ENCODE data around the gene BATF3.

BATF3 gene

GRCh38 chr1:212702672-212703071 is 3.0 kb upstream of the BATF3 start:
- DNase-seq (ENCODE audit: low read depth), result no peak
- no peak overlapping the region for H3K4me3 ChIP-seq (ENCODE audit: low read length)
- TF ChIP-seq CTCF (conservative IDR thresholded peaks at IDR 0.05; ENCODE audit: low read length), result no peak

DNA sequence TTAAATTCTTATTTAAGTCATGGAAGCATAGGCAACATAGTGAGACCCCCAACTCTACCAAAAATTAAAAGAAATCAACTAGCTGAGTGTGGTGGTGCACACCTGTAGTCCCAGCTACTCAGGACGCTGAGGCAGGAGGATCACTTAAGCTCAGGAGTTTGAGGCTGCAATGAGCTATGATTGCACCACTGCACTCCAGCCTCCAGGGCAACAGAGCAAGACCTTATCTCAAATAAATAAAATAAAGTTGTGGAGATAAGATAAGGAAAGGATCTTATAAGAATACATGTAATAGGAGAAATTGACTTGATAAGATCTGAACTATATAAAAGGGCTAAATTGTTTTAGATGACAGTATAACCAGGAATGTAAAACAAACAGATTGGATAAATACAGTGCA is 2.3 kb upstream of the BATF3 start:
- H3K4me3 ChIP-seq (ENCODE audit: low read length), result no peak overlapping the region
- TF ChIP-seq CTCF (conservative IDR thresholded peaks at IDR 0.05; ENCODE audit: low read length), result no peak
- DNase-seq (ENCODE audit: low read depth), result no peak

GRCh38 chr1:212700892-212701819 is 1.5 kb upstream of the BATF3 start:
- DNase-seq (ENCODE audit: low read depth), result peak; percentile 39
- TF ChIP-seq CTCF (conservative IDR thresholded peaks at IDR 0.05; ENCODE audit: low read length), result peak; percentile 27; the same call in 1 of the 2 replicates
- H3K4me3 ChIP-seq (ENCODE audit: low read length), result peak overlapping the region; percentile 52

GRCh38 chr1:212700223-212700891 is 717 bp upstream of the BATF3 start:
- peak overlapping the region; percentile 52 for H3K4me3 ChIP-seq (ENCODE audit: low read length)
- no peak for TF ChIP-seq CTCF (conservative IDR thresholded peaks at IDR 0.05; ENCODE audit: low read length)
- no peak for DNase-seq (ENCODE audit: low read depth)

GRCh38 chr1:212699104-212699624 is 476 bp downstream of the BATF3 start:
- peak overlapping the region; percentile 54 for H3K4me3 ChIP-seq (ENCODE audit: low read length)
- TF ChIP-seq CTCF (conservative IDR thresholded peaks at IDR 0.05; ENCODE audit: low read length), result peak; percentile 45
- peak; percentile 16 for DNase-seq (ENCODE audit: low read depth)

- peak overlapping the region; percentile 54; the same call in 1 of the 2 replicates for H3K4me3 ChIP-seq (ENCODE audit: low read length)
- no peak for TF ChIP-seq CTCF (conservative IDR thresholded peaks at IDR 0.05; ENCODE audit: low read length)
- DNase-seq (ENCODE audit: low read depth), result no peak
Observed at GRCh38 chr1:212698467-212699103, 1.1 kb downstream of the BATF3 start.
